SH-SY5Y (cell line): ENCODE data around the gene ARFGEF3.

ENCODE experiments used
- GATA2 ChIP-seq: IDR thresholded peaks from 2 replicates; pipeline ENCODE4 v1.6.1; 2011; ENCODE audit warnings: mild to moderate bottlenecking, low read depth, low read length
- GATA3 ChIP-seq: IDR thresholded peaks from 2 replicates; pipeline ENCODE4 v1.6.1; 2011; ENCODE audit warnings: low read depth, mild to moderate bottlenecking, low read length, moderate library complexity

DNA sequence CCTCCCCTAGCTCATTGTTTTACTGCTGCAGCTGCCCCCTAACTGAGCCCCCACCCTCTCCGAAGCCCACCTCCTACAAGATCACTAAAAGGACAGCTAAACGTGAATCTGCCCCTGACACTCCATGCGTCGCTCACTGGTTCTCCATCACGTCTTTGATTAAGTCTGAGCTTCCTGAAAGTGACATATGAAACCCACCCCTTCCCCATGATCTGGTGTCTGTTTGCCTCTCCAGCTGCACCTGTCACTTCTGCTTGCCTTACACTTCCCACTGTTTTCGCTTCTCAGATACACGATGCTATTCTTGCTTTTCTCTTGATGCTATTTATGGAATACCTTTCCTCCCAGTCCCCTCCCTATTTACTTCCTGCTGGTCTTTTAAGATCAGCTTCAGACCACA, 46.5 kb upstream of the ARFGEF3 start:
- TF ChIP-seq GATA2: no peak
- TF ChIP-seq GATA3: no peak
